Astrocyte (in vitro differentiated cells and primary cell): ENCODE results near the gene DLL4. TPM values are rescaled to one million over a fixed set of nuclear protein-coding genes. Genes with fewer than 3 reads are reported as not detected.
"Not testable (repeated sequence)": the region's sequence is repeated elsewhere in the genome, so short reads cannot be mapped to it uniquely, and the experiment has no call there.

ENCODE experiments used
- DNase-seq: peaks from one replicate; pipeline ENCODE4 v3.0.0-alpha.2; 2010; ENCODE audit warnings: low read depth
- FAIRE-seq: peaks from 2 replicates; lab custom pipeline; 2011; peaks lifted over from hg19 to GRCh38; lab: Jason Lieb, UNC
- H2AFZ ChIP-seq: 2 replicates; pipeline ENCODE4 v1.6.0; 2012; ENCODE audit warnings: low read depth, low read length, inconsistent platforms
- H3K27ac ChIP-seq: 2 replicates; pipeline ENCODE4 v1.5.1; 2011; ENCODE audit warnings: low read depth, low read length, inconsistent platforms
- H3K27me3 ChIP-seq: 2 replicates; pipeline ENCODE4 v1.6.0; 2011; ENCODE audit warnings: low read length, inconsistent platforms; ENCODE audit not compliant: insufficient read depth
- H3K36me3 ChIP-seq: 2 replicates; pipeline ENCODE4 v1.5.1; 2011; ENCODE audit warnings: low read length, inconsistent platforms; ENCODE audit not compliant: insufficient read depth
- H3K4me1 ChIP-seq: 2 replicates; pipeline ENCODE4 v1.5.1; 2011; ENCODE audit warnings: low read length, inconsistent platforms; ENCODE audit not compliant: insufficient read depth
- H3K4me2 ChIP-seq: 2 replicates; pipeline ENCODE4 v1.6.0; 2012; ENCODE audit warnings: low read length, inconsistent platforms
- H3K4me3 ChIP-seq: 2 replicates; pipeline ENCODE4 v1.5.1; 2011; ENCODE audit warnings: low read depth, mild to moderate bottlenecking, low read length, inconsistent platforms; ENCODE audit not compliant: insufficient read depth
- H3K79me2 ChIP-seq: 2 replicates; pipeline ENCODE4 v1.6.0; 2012; ENCODE audit warnings: mild to moderate bottlenecking, low read length, inconsistent platforms; ENCODE audit not compliant: insufficient read depth
- H3K9ac ChIP-seq: 2 replicates; pipeline ENCODE4 v1.6.0; 2012; ENCODE audit warnings: mild to moderate bottlenecking, low read length, inconsistent platforms
- H3K9me3 ChIP-seq: 2 replicates; pipeline ENCODE4 v1.5.1; 2012; ENCODE audit warnings: low read depth, mild to moderate bottlenecking, low read length, inconsistent platforms; ENCODE audit not compliant: insufficient read depth
- H4K20me1 ChIP-seq: 2 replicates; pipeline ENCODE4 v1.6.0; 2012; ENCODE audit warnings: low read length, inconsistent platforms; ENCODE audit not compliant: insufficient read depth
- H3K27ac Mint-ChIP-seq: one replicate; pipeline ENCODE4 v1.8.0; 2021; ENCODE audit warnings: mild to moderate bottlenecking, mixed read lengths; ENCODE audit not compliant: unreplicated experiment
- H3K27me3 Mint-ChIP-seq: one replicate; pipeline ENCODE4 v1.8.0; 2021; ENCODE audit warnings: low read depth, mixed read lengths; ENCODE audit not compliant: unreplicated experiment
- H3K36me3 Mint-ChIP-seq: one replicate; pipeline ENCODE4 v1.8.0; 2021; ENCODE audit warnings: low read depth, mixed read lengths; ENCODE audit not compliant: unreplicated experiment
- H3K4me1 Mint-ChIP-seq: one replicate; pipeline ENCODE4 v1.8.0; 2021; ENCODE audit warnings: low read depth, mixed read lengths; ENCODE audit not compliant: unreplicated experiment
- H3K4me3 Mint-ChIP-seq: one replicate; pipeline ENCODE4 v1.8.0; 2021; ENCODE audit warnings: mild to moderate bottlenecking, moderate library complexity, mixed read lengths; ENCODE audit not compliant: unreplicated experiment
- H3K9me3 Mint-ChIP-seq: one replicate; pipeline ENCODE4 v1.8.0; 2021; ENCODE audit warnings: mild to moderate bottlenecking, mixed read lengths; ENCODE audit not compliant: unreplicated experiment
- EZH2 ChIP-seq: IDR thresholded peaks from 2 replicates; pipeline ENCODE4 v1.6.1; 2012; ENCODE audit warnings: mild to moderate bottlenecking, low read length, inconsistent platforms; ENCODE audit not compliant: insufficient read depth
- total RNA-seq: library from RNA; stranded (reverse); gene quantifications from 2 replicates; pipeline ENCODE4 v1.2.1, GENCODE V29; 2021
- TF ChIP-seq, protein P1 (sequence below): IDR thresholded peaks from 2 replicates; pipeline ENCODE4 v1.5.1; 2011; ENCODE audit warnings: low read depth, mild to moderate bottlenecking, inconsistent platforms, low read length, moderate library complexity; ENCODE audit not compliant: insufficient read depth

Gene DLL4
- total RNA-seq, 1 donor from 2014 or later, result 0.09 TPM

DNA sequence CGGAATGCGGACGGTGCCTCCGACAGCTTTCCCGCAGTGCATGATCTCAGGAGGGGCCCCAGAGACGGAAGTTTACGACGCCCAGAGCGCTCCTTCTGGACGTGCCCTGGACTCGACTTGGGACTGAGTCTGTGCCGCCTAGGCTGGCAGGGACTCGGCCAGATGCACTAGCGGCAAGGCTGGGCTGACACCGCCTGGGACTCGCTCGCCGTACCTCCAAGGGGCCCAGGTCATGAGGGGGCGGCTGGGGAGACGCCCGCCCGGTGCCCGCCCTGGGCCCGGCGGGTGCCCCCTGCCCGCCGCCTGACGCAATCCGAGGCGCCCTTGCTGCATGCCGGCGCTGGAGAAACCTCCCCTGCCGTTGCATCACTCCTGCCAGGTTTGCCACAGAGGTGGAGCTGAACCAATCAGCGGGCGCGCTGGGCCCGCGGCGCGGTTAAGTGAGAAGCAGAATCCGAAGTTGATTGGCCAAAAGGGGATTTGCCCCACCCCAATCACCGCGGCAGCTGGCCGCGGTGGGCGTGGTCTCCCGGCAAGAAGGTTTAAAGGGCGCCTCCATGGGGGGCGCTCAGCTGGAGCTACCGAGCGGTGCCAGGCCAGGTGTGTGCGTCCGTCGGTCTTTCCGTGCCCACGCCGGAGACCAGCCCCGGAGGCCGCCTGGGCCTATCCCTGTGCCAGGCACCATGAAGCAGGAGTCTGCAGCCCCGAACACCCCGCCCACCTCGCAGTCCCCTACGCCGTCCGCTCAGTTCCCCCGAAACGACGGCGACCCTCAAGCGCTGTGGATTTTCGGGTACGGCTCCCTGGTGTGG is 24.0 kb downstream of the DLL4 start, which contains the start of gene CHAC1:
CHAC1 (plus strand) TSS at position 571 of the 812 bp plus-strand sequence; CDS start at position 684, 113 bp downstream.
- H3K4me1 Mint-ChIP-seq, result peaks cover 20% of the 10 kb centered on the region

DNA sequence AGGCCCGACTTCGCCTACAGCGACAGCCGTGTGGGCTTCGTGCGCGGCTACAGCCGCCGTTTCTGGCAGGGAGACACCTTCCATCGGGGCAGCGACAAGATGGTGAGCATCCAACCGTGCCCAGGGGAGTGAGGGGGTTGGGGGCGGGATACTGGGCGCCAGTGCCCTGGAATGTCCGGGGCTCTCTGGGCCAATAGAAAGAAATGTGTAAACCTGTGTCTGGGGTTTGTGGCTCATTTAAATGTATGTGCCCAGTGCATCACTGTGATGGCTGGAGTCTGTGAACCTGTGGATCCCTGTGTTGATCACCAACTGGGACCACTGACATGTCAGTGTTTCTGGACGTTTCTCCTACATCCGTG is 24.6 kb downstream of the DLL4 start:
- Histone ChIP-seq H3K79me2 (no peaks in the 10 kb centered on the region), H3K9me3 (no peaks in the 10 kb centered on the region), H3K4me2 (peak overlapping the region; percentile 96), H2AFZ (peak overlapping the region; percentile 99), H3K27me3 (no peaks in the 10 kb centered on the region), H3K4me1 (peaks cover 10% of the 10 kb centered on the region), H3K4me3 (peak overlapping the region; percentile 80), H3K36me3 (no peaks in the 10 kb centered on the region), H3K9ac (peak overlapping the region; percentile 87), H3K27ac (peak overlapping the region; percentile 42), H4K20me1 (peaks cover 11% of the 10 kb centered on the region)
- Mint-ChIP-seq H3K27me3 (peaks cover 9% of the 10 kb centered on the region), H3K9me3 (peaks cover 4% of the 10 kb centered on the region), H3K4me1 (peaks cover 26% of the 10 kb centered on the region), H3K27ac (peak overlapping the region; percentile 95), H3K4me3 (peak overlapping the region; percentile 98), H3K36me3 (peaks cover 26% of the 10 kb centered on the region)
- no peak for FAIRE-seq
- no peak for DNase-seq
- TF ChIP-seq EZH2, result no peak
- TF ChIP-seq, protein P1, sequence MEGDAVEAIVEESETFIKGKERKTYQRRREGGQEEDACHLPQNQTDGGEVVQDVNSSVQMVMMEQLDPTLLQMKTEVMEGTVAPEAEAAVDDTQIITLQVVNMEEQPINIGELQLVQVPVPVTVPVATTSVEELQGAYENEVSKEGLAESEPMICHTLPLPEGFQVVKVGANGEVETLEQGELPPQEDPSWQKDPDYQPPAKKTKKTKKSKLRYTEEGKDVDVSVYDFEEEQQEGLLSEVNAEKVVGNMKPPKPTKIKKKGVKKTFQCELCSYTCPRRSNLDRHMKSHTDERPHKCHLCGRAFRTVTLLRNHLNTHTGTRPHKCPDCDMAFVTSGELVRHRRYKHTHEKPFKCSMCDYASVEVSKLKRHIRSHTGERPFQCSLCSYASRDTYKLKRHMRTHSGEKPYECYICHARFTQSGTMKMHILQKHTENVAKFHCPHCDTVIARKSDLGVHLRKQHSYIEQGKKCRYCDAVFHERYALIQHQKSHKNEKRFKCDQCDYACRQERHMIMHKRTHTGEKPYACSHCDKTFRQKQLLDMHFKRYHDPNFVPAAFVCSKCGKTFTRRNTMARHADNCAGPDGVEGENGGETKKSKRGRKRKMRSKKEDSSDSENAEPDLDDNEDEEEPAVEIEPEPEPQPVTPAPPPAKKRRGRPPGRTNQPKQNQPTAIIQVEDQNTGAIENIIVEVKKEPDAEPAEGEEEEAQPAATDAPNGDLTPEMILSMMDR, result no peak

More for the DNA sequence above, 24.0 kb downstream of the DLL4 start, which contains the start of gene CHAC1:
- H3K4me2 ChIP-seq, result peak within 1 kb of the TSS; percentile 96
- peak; percentile 89 for DNase-seq
- peak within 1 kb of the TSS; percentile 99 for H2AFZ ChIP-seq
- no peaks in the 10 kb centered on the region for H3K9me3 ChIP-seq
- peak within 1 kb of the TSS; percentile 80 for H3K27ac ChIP-seq
- no peaks in the 10 kb centered on the region for H3K79me2 ChIP-seq
- Mint-ChIP-seq H3K4me3 (peak within 1 kb of the TSS; percentile 98), H3K27ac (peak within 1 kb of the TSS; percentile 98), H3K27me3 (peaks cover 14% of the 10 kb centered on the region), H3K9me3 (peaks cover 4% of the 10 kb centered on the region), H3K36me3 (peaks cover 20% of the 10 kb centered on the region)
- no peaks in the 10 kb centered on the region for H3K27me3 ChIP-seq
- no peak for TF ChIP-seq EZH2
- TF ChIP-seq, protein P1, result no peak
- H4K20me1 ChIP-seq, result peaks cover 11% of the 10 kb centered on the region
- no peaks in the 10 kb centered on the region for H3K36me3 ChIP-seq
- peaks cover 10% of the 10 kb centered on the region for H3K4me1 ChIP-seq
- H3K4me3 ChIP-seq, result peak within 1 kb of the TSS; percentile 80
- FAIRE-seq, result no peak
- peak within 1 kb of the TSS; percentile 87 for H3K9ac ChIP-seq

DNA sequence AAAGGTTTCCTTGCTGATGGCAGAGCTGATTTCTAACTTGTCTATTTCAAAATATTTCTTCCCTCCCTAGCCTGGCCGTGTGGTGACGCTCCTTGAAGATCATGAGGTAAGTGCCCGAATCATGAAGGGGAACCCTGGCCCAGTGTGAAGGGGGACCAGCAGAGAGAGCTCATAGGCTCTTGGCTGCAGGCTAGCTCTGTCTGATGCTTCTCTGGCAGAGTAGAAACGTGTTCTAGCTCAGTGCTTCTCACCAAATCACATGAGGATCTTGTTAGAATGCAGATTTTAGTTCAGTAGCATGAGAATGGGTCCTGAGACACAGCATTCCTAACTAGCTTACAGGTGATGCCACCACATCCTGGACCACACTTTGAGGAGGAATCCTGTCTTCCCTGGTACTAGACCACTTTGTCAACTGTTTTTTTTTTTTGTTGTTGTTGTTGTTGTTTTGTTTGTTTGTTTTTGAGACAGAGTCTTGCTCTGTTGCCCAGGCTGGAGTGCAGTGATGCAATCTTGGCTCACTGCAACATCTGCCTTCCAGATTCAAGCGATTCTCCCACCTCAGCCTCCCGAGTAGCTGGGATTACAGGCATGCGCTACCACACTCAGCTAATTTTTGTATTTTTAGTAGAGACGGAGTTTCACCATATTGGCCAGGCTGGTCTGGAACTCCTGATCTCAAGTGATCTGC is 25.2 kb downstream of the DLL4 start:
- not testable (repeated sequence) for DNase-seq, H3K27me3 Mint-ChIP-seq, H3K36me3 ChIP-seq, H2AFZ ChIP-seq, H3K79me2 ChIP-seq, H3K4me1 ChIP-seq, H3K9me3 Mint-ChIP-seq, H3K27me3 ChIP-seq, H3K9me3 ChIP-seq, FAIRE-seq, H3K27ac ChIP-seq
- peak overlapping the region; percentile 96 for H3K4me2 ChIP-seq
- peaks cover 11% of the 10 kb centered on the region for H4K20me1 ChIP-seq
- Mint-ChIP-seq H3K4me1 (peaks cover 27% of the 10 kb centered on the region), H3K36me3 (peaks cover 28% of the 10 kb centered on the region), H3K27ac (peak overlapping the region; percentile 95), H3K4me3 (peak overlapping the region; percentile 98)
- H3K4me3 ChIP-seq, result peak overlapping the region; percentile 80
- H3K9ac ChIP-seq, result peak overlapping the region; percentile 87
